GM23338 (cell line): ENCODE measurements around the gene SPIC. TPM values are rescaled to one million over a fixed set of nuclear protein-coding genes. Genes with fewer than 3 reads are reported as not detected.

Source experiments
- ATAC-seq: fragments of 200-7000 bp; cut with Tn5 transposase; 3 replicates; pipeline ENCODE4 v1.9.1; 2020
- DNase-seq: peaks from one replicate; pipeline ENCODE4 v3.0.0-alpha.2; 2015; ENCODE audit warnings: low spot score
- H2AFZ ChIP-seq: fragments of 200-600 bp; sonication (generic); 2 replicates; pipeline ENCODE4 v1.8.0; 2016; ENCODE audit warnings: antibody characterized with exemption, mild to moderate bottlenecking, moderate library complexity
- H3F3A ChIP-seq: fragments of 200-600 bp; sonication (generic); replicated peaks from 2 replicates; pipeline ENCODE4 v1.8.0; 2017; ENCODE audit warnings: antibody characterized with exemption, mixed run types, low read depth
- H3K27ac ChIP-seq: fragments of 200-600 bp; sonication (generic); 2 replicates; pipeline ENCODE4 v1.6.1; 2016; ENCODE audit warnings: low read depth
- H3K27me3 ChIP-seq: fragments of 200-600 bp; sonication (generic); 2 replicates; pipeline ENCODE4 v1.8.0; 2016; ENCODE audit warnings: mild to moderate bottlenecking, mixed run types, moderate library complexity; ENCODE audit not compliant: insufficient read depth
- H3K36me3 ChIP-seq: fragments of 200-600 bp; sonication (generic); 2 replicates; pipeline ENCODE4 v1.8.0; 2016; ENCODE audit warnings: mild to moderate bottlenecking; ENCODE audit not compliant: insufficient read depth
- H3K4me1 ChIP-seq: fragments of 200-600 bp; sonication (generic); 2 replicates; pipeline ENCODE4 v1.8.0; 2016; ENCODE audit warnings: mild to moderate bottlenecking, moderate library complexity; ENCODE audit not compliant: insufficient read depth
- H3K4me2 ChIP-seq: fragments of 200-600 bp; sonication (generic); 2 replicates; pipeline ENCODE4 v1.7.1; 2017; ENCODE audit warnings: mixed run types
- H3K4me3 ChIP-seq: fragments of 200-600 bp; sonication (generic); 2 replicates; pipeline ENCODE4 v1.6.1; 2016; ENCODE audit warnings: mixed run types
- H3K79me2 ChIP-seq: fragments of 200-600 bp; sonication (generic); replicated peaks from 2 replicates; pipeline ENCODE4 v1.8.0; 2017; ENCODE audit warnings: mild to moderate bottlenecking; ENCODE audit not compliant: insufficient read depth
- H3K9me2 ChIP-seq: fragments of 200-600 bp; sonication (generic); 2 replicates; pipeline ENCODE4 v1.8.0; 2017; ENCODE audit not compliant: insufficient read depth
- H4K20me1 ChIP-seq: fragments of 200-600 bp; sonication (generic); replicated peaks from 2 replicates; pipeline ENCODE4 v1.8.0; 2017; ENCODE audit warnings: mild to moderate bottlenecking; ENCODE audit not compliant: insufficient read depth
- H3K27ac Mint-ChIP-seq: 2 replicates; pipeline ENCODE4 v1.8.0; 2020; ENCODE audit warnings: inconsistent platforms, mild to moderate bottlenecking, moderate library complexity, mixed read lengths
- H3K27me3 Mint-ChIP-seq: 3 replicates; pipeline ENCODE4 v1.8.0; 2022; ENCODE audit warnings: low read depth, mild to moderate bottlenecking, moderate library complexity, mixed read lengths, inconsistent platforms; ENCODE audit not compliant: insufficient read depth, poor library complexity
- H3K36me3 Mint-ChIP-seq: 3 replicates; pipeline ENCODE4 v1.8.0; 2021; ENCODE audit warnings: low read depth, mild to moderate bottlenecking, inconsistent platforms, moderate library complexity, mixed read lengths
- H3K4me1 Mint-ChIP-seq: 3 replicates; pipeline ENCODE4 v1.8.0; 2020; ENCODE audit warnings: mild to moderate bottlenecking, inconsistent platforms, mixed read lengths
- H3K4me3 Mint-ChIP-seq: 3 replicates; pipeline ENCODE4 v1.8.0; 2021; ENCODE audit warnings: moderate library complexity, mild to moderate bottlenecking, inconsistent platforms, mixed read lengths
- H3K9me3 Mint-ChIP-seq: 3 replicates; pipeline ENCODE4 v1.8.0; 2020; ENCODE audit warnings: moderate library complexity, mild to moderate bottlenecking, inconsistent platforms, mixed read lengths
- CREB1 ChIP-seq: fragments of 250-450 bp; sonication (Bioruptor Pico); IDR thresholded peaks from 2 replicates; pipeline ENCODE4 v1.5.0; 2020; ENCODE audit warnings: low read depth, mild to moderate bottlenecking, moderate library complexity
- CTCF ChIP-seq, 2 experiments: fragments of 200-600 bp in 1 of 2; sonication (generic) in 1 of 2; conservative IDR thresholded peaks; 2 replicates each; pipeline versions ENCODE4 v1.5.1 to v1.6.1; 2016 to 2017; ENCODE audit warnings: antibody characterized with exemption in 2 of 2, low read depth in 2 of 2, mild to moderate bottlenecking in 2 of 2, moderate library complexity in 1 of 2
- EZH2phosphoT487 ChIP-seq: fragments of 200-600 bp; sonication (generic); IDR thresholded peaks from one replicate; pipeline ENCODE4 v1.8.1; 2018; ENCODE audit warnings: antibody characterized with exemption; ENCODE audit not compliant: unreplicated experiment
- STAT1 ChIP-seq: IDR thresholded peaks from one replicate; pipeline ENCODE4 v1.6.1; 2016; ENCODE audit warnings: antibody characterized with exemption; ENCODE audit not compliant: unreplicated experiment
- ZNF331 ChIP-seq: fragments of 250-450 bp; sonication (Bioruptor Pico); IDR thresholded peaks from 2 replicates; pipeline ENCODE4 v1.5.0; 2020; ENCODE audit warnings: low read depth, mild to moderate bottlenecking, moderate library complexity
- polyA plus RNA-seq: library from polyadenylated mRNA; unstranded; fragments of >200 nt; fragmentation: Nextera tagmentation; extraction: Ambion mirVana; gene quantifications from 2 replicates; pipeline ENCODE4 v1.2.1, GENCODE V29; 2016
- total RNA-seq: library from RNA; depleted of rRNA; stranded (reverse); fragments of >200 nt; shearing (Covaris generic); gene quantifications from 2 replicates; pipeline ENCODE4 v1.2.3, GENCODE V29; 2014
- TF ChIP-seq, protein P1 (sequence below): fragments of 250-450 bp; sonication (Bioruptor Pico); IDR thresholded peaks from 2 replicates; pipeline ENCODE4 v1.5.0; 2020; ENCODE audit warnings: mild to moderate bottlenecking, moderate library complexity

The SPIC gene
- total and polyA plus RNA-seq, 2 experiments from 2014 or later = not detected

DNA sequence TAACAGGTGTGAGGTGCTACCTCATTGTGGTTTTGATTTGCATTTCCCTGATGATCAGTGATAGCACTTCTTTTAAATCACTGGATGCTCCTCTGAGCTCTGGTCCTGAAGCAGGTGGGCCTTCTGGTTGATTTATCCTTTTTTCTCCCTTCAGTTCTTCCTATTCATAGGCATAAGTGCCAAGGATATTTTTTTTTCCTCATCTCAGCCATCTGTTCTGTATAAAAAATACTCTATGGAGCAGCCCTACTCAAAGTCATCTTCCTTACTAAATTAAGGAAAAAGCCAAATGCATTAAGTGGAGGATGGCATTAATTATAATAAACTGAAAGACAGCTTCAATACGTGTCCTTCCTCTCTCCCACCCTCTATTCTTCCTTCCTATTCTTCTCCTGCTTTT lies 18.4 kb downstream of the SPIC start (continued):
- TF ChIP-seq, protein P1, sequence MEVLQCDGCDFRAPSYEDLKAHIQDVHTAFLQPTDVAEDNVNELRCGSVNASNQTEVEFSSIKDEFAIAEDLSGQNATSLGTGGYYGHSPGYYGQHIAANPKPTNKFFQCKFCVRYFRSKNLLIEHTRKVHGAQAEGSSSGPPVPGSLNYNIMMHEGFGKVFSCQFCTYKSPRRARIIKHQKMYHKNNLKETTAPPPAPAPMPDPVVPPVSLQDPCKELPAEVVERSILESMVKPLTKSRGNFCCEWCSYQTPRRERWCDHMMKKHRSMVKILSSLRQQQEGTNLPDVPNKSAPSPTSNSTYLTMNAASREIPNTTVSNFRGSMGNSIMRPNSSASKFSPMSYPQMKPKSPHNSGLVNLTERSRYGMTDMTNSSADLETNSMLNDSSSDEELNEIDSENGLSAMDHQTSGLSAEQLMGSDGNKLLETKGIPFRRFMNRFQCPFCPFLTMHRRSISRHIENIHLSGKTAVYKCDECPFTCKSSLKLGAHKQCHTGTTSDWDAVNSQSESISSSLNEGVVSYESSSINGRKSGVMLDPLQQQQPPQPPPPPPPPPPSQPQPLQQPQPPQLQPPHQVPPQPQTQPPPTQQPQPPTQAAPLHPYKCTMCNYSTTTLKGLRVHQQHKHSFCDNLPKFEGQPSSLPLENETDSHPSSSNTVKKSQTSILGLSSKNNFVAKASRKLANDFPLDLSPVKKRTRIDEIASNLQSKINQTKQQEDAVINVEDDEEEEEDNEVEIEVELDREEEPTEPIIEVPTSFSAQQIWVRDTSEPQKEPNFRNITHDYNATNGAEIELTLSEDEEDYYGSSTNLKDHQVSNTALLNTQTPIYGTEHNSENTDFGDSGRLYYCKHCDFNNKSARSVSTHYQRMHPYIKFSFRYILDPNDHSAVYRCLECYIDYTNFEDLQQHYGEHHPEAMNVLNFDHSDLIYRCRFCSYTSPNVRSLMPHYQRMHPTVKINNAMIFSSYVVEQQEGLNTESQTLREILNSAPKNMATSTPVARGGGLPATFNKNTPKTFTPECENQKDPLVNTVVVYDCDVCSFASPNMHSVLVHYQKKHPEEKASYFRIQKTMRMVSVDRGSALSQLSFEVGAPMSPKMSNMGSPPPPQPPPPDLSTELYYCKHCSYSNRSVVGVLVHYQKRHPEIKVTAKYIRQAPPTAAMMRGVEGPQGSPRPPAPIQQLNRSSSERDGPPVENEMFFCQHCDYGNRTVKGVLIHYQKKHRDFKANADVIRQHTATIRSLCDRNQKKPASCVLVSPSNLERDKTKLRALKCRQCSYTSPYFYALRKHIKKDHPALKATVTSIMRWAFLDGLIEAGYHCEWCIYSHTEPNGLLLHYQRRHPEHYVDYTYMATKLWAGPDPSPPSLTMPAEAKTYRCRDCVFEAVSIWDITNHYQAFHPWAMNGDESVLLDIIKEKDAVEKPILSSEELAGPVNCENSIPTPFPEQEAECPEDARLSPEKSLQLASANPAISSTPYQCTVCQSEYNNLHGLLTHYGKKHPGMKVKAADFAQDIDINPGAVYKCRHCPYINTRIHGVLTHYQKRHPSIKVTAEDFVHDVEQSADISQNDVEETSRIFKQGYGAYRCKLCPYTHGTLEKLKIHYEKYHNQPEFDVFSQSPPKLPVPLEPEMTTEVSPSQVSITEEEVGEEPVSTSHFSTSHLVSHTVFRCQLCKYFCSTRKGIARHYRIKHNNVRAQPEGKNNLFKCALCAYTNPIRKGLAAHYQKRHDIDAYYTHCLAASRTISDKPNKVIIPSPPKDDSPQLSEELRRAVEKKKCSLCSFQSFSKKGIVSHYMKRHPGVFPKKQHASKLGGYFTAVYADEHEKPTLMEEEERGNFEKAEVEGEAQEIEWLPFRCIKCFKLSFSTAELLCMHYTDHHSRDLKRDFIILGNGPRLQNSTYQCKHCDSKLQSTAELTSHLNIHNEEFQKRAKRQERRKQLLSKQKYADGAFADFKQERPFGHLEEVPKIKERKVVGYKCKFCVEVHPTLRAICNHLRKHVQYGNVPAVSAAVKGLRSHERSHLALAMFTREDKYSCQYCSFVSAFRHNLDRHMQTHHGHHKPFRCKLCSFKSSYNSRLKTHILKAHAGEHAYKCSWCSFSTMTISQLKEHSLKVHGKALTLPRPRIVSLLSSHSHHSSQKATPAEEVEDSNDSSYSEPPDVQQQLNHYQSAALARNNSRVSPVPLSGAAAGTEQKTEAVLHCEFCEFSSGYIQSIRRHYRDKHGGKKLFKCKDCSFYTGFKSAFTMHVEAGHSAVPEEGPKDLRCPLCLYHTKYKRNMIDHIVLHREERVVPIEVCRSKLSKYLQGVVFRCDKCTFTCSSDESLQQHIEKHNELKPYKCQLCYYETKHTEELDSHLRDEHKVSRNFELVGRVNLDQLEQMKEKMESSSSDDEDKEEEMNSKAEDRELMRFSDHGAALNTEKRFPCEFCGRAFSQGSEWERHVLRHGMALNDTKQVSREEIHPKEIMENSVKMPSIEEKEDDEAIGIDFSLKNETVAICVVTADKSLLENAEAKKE (CRISPR knock-in tag) = no peak
- TF ChIP-seq EZH2phosphoT487 (no peak), CREB1 (CRISPR knock-in tag) (no peak), ZNF331 (CRISPR knock-in tag) (no peak), STAT1 (no peak)

GRCh38 chr12:101498252-101498651 lies 23.1 kb downstream of the SPIC start:
- Histone ChIP-seq H3K27ac (no peak overlapping the region), H3F3A (no peaks in the 10 kb centered on the region), H3K36me3 (no peaks in the 10 kb centered on the region), H3K4me2 (no peak overlapping the region), H3K4me1 (no peaks in the 10 kb centered on the region), H2AFZ (no peak overlapping the region), H4K20me1 (no peaks in the 10 kb centered on the region), H3K79me2 (no peaks in the 10 kb centered on the region), H3K27me3 (no peaks in the 10 kb centered on the region), H3K9me2 (no peaks in the 10 kb centered on the region), H3K4me3 (no peak overlapping the region)
- ATAC-seq = no peak
- Mint-ChIP-seq H3K27me3 (no peaks in the 10 kb centered on the region), H3K4me3 (no peak overlapping the region), H3K27ac (no peak overlapping the region), H3K9me3 (no peaks in the 10 kb centered on the region), H3K36me3 (no peaks in the 10 kb centered on the region), H3K4me1 (no peaks in the 10 kb centered on the region)
- DNase-seq = no peak
- no peak for TF ChIP-seq ZNF331 (CRISPR knock-in tag)
- TF ChIP-seq CTCF (conservative IDR thresholded peaks at IDR 0.05; ENCODE audit: low read depth in 2 of 2) = no peak
- TF ChIP-seq STAT1 = no peak
- TF ChIP-seq, protein P1 (CRISPR knock-in tag) = no peak
- TF ChIP-seq EZH2phosphoT487 = no peak
